ENCODE data around the gene MT1E. TPM values are rescaled to one million over a fixed set of nuclear protein-coding genes. Genes with fewer than 3 reads are reported as not detected.

The MT1E gene
- polyA plus RNA-seq, 1 experiment: 188 TPM

GRCh38 chr16:56583351-56584168 is 42.0 kb upstream of the MT1E start:
- Histone ChIP-seq H3K4me3 (ENCODE audit: low read depth, low read length) (no peak overlapping the region), H3K27me3 (ENCODE audit: control insufficient read depth, insufficient read depth, low read length) (peaks cover 6% of the 10 kb centered on the region), H3K36me3 (ENCODE audit: control insufficient read depth, insufficient read depth, low read length) (no peaks in the 10 kb centered on the region)
- DNase-seq (ENCODE audit: low read depth): no peak
- CTCF ChIA-PET: interaction anchor here (0.7 to 2.1 kb wide), 3 partner anchors 18 to 151 kb away, joined by 3 to 8 read pairs (median 3); no protein-coding TSS in a partner anchor
- TF ChIP-seq, protein P1, sequence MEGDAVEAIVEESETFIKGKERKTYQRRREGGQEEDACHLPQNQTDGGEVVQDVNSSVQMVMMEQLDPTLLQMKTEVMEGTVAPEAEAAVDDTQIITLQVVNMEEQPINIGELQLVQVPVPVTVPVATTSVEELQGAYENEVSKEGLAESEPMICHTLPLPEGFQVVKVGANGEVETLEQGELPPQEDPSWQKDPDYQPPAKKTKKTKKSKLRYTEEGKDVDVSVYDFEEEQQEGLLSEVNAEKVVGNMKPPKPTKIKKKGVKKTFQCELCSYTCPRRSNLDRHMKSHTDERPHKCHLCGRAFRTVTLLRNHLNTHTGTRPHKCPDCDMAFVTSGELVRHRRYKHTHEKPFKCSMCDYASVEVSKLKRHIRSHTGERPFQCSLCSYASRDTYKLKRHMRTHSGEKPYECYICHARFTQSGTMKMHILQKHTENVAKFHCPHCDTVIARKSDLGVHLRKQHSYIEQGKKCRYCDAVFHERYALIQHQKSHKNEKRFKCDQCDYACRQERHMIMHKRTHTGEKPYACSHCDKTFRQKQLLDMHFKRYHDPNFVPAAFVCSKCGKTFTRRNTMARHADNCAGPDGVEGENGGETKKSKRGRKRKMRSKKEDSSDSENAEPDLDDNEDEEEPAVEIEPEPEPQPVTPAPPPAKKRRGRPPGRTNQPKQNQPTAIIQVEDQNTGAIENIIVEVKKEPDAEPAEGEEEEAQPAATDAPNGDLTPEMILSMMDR (IDR thresholded peaks at IDR 0.05; ENCODE audit: insufficient read depth, low read depth, low read length): no peak
- POLR2A ChIA-PET: no interaction called here

DNA sequence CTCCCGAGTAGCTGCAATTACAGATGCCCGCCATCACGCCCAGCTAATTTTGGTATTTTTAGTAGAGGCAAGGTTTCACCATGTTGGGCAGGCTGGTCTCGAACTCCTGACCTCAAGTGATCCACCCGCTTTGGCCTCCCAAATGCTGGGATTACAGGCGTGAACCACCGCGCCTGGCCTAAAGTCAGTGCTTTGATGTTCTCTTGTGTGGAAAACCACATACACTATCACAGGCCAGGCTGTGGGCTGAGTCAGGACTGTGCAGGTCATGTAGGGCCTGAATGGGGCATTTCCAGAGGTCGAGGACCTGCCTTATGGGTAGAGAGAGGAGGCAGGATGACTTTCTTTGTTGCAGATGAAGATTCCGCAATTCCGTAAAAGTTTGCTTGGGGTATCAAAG is 41.3 kb upstream of the MT1E start:
- Histone ChIP-seq H3K4me3 (ENCODE audit: low read depth, low read length) (no peak overlapping the region), H3K27me3 (ENCODE audit: control insufficient read depth, insufficient read depth, low read length) (peaks cover 10% of the 10 kb centered on the region), H3K36me3 (ENCODE audit: control insufficient read depth, insufficient read depth, low read length) (no peaks in the 10 kb centered on the region)
- DNase-seq (ENCODE audit: low read depth): no peak
- CTCF ChIA-PET: interaction anchor here (1.4 kb wide), 1 partner anchor 95 kb away, joined by 3 read pairs; no protein-coding TSS in a partner anchor
- TF ChIP-seq, protein P1 (IDR thresholded peaks at IDR 0.05; ENCODE audit: insufficient read depth, low read depth, low read length): no peak
- POLR2A ChIA-PET: no interaction called here

DNA sequence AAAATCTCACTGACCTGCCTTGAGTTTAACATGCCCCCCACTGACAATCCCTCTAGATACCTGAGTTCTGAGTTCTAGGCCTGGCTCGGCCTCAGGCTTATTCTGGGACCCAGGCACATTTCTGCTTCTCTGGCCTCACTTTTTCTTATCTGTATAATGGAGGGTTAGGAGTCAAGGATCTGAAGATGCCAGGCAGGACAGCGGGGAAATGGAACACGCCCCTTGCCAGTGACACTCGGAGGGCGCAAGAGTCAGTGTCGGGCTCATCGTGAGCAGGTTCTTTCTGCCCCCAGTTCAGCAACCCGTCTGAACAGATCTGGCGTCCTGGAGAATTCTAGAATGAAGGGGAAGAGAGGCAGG is 36.8 kb upstream of the MT1E start:
- Histone ChIP-seq H3K4me3 (ENCODE audit: low read depth, low read length) (peak overlapping the region; percentile 28), H3K36me3 (ENCODE audit: control insufficient read depth, insufficient read depth, low read length) (no peaks in the 10 kb centered on the region), H3K27me3 (ENCODE audit: control insufficient read depth, insufficient read depth, low read length) (peaks cover 32% of the 10 kb centered on the region)
- POLR2A ChIA-PET: no interaction called here
- TF ChIP-seq, protein P1 (IDR thresholded peaks at IDR 0.05; ENCODE audit: insufficient read depth, low read depth, low read length): no peak
- CTCF ChIA-PET: interaction anchor here (3.8 kb wide), 1 partner anchor 12 kb away, joined by 26 read pairs; no protein-coding TSS in a partner anchor
- no peak for DNase-seq (ENCODE audit: low read depth)

GRCh38 chr16:56589141-56590039 is 36.2 kb upstream of the MT1E start, which contains the start of gene MT3:
TSS of gene MT3 (plus strand) at chr16:56589528. CDS start at chr16:56589591, 63 bp downstream.
- peak within 1 kb of the TSS; percentile 28 for H3K4me3 ChIP-seq (ENCODE audit: low read depth, low read length)
- no peaks in the 10 kb centered on the region for H3K36me3 ChIP-seq (ENCODE audit: control insufficient read depth, insufficient read depth, low read length)
- TF ChIP-seq, protein P1 (IDR thresholded peaks at IDR 0.05; ENCODE audit: insufficient read depth, low read depth, low read length): no peak
- CTCF ChIA-PET: interaction anchor here (0.8 to 1.0 kb wide), 2 partner anchors 13 to 76 kb away, joined by 3 to 4 read pairs; no protein-coding TSS in a partner anchor
- DNase-seq (ENCODE audit: low read depth): no peak
- POLR2A ChIA-PET: no interaction called here
- H3K27me3 ChIP-seq (ENCODE audit: control insufficient read depth, insufficient read depth, low read length): peaks cover 34% of the 10 kb centered on the region
